ENCODE data around the gene NECTIN1. TPM values are rescaled to one million over a fixed set of nuclear protein-coding genes. Genes with fewer than 3 reads are reported as not detected.

The NECTIN1 gene
- total RNA-seq, 1 donor from 2014 or later = 62.9 TPM

- no peak for DNase-seq (ENCODE audit: extremely low spot score, unreplicated experiment)
- H3K4me1 Mint-ChIP-seq (ENCODE audit: unreplicated experiment) = peaks cover 29% of the 10 kb centered on the region
- H3K36me3 Mint-ChIP-seq = peaks cover 4% of the 10 kb centered on the region
- no peak overlapping the region for H3K27ac Mint-ChIP-seq
- H3K4me3 Mint-ChIP-seq = no peak overlapping the region
- H3K9me3 Mint-ChIP-seq = no peaks in the 10 kb centered on the region
- no peaks in the 10 kb centered on the region for H3K27me3 Mint-ChIP-seq
- no peak for TF ChIP-seq CTCF (conservative IDR thresholded peaks at IDR 0.05)
These were observed 57.9 kb downstream of the NECTIN1 start for GRCh38 chr11:119671051-119671450.

GRCh38 chr11:119669487-119669886 is 59.5 kb downstream of the NECTIN1 start:
- peaks cover 29% of the 10 kb centered on the region for H3K4me1 Mint-ChIP-seq (ENCODE audit: unreplicated experiment)
- no peaks in the 10 kb centered on the region for H3K9me3 Mint-ChIP-seq
- peaks cover 4% of the 10 kb centered on the region for H3K36me3 Mint-ChIP-seq
- H3K27me3 Mint-ChIP-seq = no peaks in the 10 kb centered on the region
- no peak overlapping the region for H3K4me3 Mint-ChIP-seq
- no peak for DNase-seq (ENCODE audit: extremely low spot score, unreplicated experiment)
- TF ChIP-seq CTCF (conservative IDR thresholded peaks at IDR 0.05) = no peak
- H3K27ac Mint-ChIP-seq = peak overlapping the region; percentile 28

GRCh38 chr11:119668676-119669075 is 60.3 kb downstream of the NECTIN1 start:
- no peak overlapping the region for H3K4me3 Mint-ChIP-seq
- no peak for TF ChIP-seq CTCF (conservative IDR thresholded peaks at IDR 0.05)
- no peak overlapping the region for H3K27ac Mint-ChIP-seq
- H3K36me3 Mint-ChIP-seq = peaks cover 4% of the 10 kb centered on the region
- no peak for DNase-seq (ENCODE audit: extremely low spot score, unreplicated experiment)
- H3K27me3 Mint-ChIP-seq = no peaks in the 10 kb centered on the region
- peaks cover 31% of the 10 kb centered on the region for H3K4me1 Mint-ChIP-seq (ENCODE audit: unreplicated experiment)
- no peaks in the 10 kb centered on the region for H3K9me3 Mint-ChIP-seq

GRCh38 chr11:119666463-119667131 is 62.4 kb downstream of the NECTIN1 start:
- peaks cover 4% of the 10 kb centered on the region for H3K36me3 Mint-ChIP-seq
- no peak overlapping the region for H3K4me3 Mint-ChIP-seq
- no peaks in the 10 kb centered on the region for H3K9me3 Mint-ChIP-seq
- TF ChIP-seq CTCF (conservative IDR thresholded peaks at IDR 0.05) = peak; percentile 95
- H3K27me3 Mint-ChIP-seq = no peaks in the 10 kb centered on the region
- peak; percentile 83 for DNase-seq (ENCODE audit: extremely low spot score, unreplicated experiment)
- peaks cover 32% of the 10 kb centered on the region for H3K4me1 Mint-ChIP-seq (ENCODE audit: unreplicated experiment)
- H3K27ac Mint-ChIP-seq = no peak overlapping the region

- H3K36me3 Mint-ChIP-seq = peaks cover 4% of the 10 kb centered on the region
- H3K4me3 Mint-ChIP-seq = no peak overlapping the region
- H3K27me3 Mint-ChIP-seq = no peaks in the 10 kb centered on the region
- H3K27ac Mint-ChIP-seq = no peak overlapping the region
- no peak for DNase-seq (ENCODE audit: extremely low spot score, unreplicated experiment)
- peaks cover 27% of the 10 kb centered on the region for H3K4me1 Mint-ChIP-seq (ENCODE audit: unreplicated experiment)
- TF ChIP-seq CTCF (conservative IDR thresholded peaks at IDR 0.05) = no peak
- no peaks in the 10 kb centered on the region for H3K9me3 Mint-ChIP-seq
These were observed 62.9 kb downstream of the NECTIN1 start for GRCh38 chr11:119666061-119666460.

Data from type B pancreatic cell (in vitro differentiated cells).